GDM1 (cell line): ENCODE measurements around the gene CYP21A2.
"Not testable (repeated sequence)": the region's sequence is repeated elsewhere in the genome, so short reads cannot be mapped to it uniquely, and the experiment has no call there.

Experiments used
- DNase-seq: peaks from one replicate; lab custom pipeline; 2025; lab: John Stamatoyannopoulos, UW

The CYP21A2 gene

GRCh38 chr6:32035283-32036013, 2.8 kb upstream of the CYP21A2 start:
- not testable (repeated sequence) for DNase-seq

- DNase-seq: not testable (repeated sequence)
These were observed 1.1 kb upstream of the CYP21A2 start for GRCh38 chr6:32037136-32037535.

DNA sequence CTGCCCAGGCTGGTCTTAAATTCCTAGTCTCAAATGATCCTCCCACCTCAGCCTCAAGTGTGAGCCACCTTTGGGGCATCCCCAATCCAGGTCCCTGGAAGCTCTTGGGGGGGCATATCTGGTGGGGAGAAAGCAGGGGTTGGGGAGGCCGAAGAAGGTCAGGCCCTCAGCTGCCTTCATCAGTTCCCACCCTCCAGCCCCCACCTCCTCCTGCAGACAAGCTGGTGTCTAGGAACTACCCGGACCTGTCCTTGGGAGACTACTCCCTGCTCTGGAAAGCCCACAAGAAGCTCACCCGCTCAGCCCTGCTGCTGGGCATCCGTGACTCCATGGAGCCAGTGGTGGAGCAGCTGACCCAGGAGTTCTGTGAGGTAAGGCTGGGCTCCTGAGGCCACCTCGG, 663 bp downstream of the CYP21A2 start:
- not testable (repeated sequence) for DNase-seq

DNA sequence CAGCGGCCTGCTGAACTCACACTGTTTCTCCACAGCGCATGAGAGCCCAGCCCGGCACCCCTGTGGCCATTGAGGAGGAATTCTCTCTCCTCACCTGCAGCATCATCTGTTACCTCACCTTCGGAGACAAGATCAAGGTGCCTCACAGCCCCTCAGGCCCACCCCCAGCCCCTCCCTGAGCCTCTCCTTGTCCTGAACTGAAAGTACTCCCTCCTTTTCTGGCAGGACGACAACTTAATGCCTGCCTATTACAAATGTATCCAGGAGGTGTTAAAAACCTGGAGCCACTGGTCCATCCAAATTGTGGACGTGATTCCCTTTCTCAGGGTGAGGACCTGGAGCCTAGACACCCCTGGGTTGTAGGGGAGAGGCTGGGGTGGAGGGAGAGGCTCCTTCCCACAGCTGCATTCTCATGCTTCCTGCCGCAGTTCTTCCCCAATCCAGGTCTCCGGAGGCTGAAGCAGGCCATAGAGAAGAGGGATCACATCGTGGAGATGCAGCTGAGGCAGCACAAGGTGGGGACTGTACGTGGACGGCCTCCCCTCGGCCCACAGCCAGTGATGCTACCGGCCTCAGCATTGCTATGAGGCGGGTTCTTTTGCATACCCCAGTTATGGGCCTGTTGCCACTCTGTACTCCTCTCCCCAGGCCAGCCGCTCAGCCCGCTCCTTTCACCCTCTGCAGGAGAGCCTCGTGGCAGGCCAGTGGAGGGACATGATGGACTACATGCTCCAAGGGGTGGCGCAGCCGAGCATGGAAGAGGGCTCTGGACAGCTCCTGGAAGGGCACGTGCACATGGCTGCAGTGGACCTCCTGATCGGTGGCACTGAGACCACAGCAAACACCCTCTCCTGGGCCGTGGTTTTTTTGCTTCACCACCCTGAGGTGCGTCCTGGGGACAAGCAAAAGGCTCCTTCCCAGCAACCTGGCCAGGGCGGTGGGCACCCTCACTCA, 1.4 kb downstream of the CYP21A2 start:
- DNase-seq: not testable (repeated sequence)

DNA sequence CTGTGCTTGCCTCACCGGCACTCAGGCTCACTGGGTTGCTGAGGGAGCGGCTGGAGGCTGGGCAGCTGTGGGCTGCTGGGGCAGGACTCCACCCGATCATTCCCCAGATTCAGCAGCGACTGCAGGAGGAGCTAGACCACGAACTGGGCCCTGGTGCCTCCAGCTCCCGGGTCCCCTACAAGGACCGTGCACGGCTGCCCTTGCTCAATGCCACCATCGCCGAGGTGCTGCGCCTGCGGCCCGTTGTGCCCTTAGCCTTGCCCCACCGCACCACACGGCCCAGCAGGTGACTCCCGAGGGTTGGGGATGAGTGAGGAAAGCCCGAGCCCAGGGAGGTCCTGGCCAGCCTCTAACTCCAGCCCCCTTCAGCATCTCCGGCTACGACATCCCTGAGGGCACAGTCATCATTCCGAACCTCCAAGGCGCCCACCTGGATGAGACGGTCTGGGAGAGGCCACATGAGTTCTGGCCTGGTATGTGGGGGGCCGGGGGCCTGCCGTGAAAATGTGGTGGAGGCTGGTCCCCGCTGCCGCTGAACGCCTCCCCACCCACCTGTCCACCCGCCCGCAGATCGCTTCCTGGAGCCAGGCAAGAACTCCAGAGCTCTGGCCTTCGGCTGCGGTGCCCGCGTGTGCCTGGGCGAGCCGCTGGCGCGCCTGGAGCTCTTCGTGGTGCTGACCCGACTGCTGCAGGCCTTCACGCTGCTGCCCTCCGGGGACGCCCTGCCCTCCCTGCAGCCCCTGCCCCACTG, 2.3 kb downstream of the CYP21A2 start:
- not testable (repeated sequence) for DNase-seq

DNA sequence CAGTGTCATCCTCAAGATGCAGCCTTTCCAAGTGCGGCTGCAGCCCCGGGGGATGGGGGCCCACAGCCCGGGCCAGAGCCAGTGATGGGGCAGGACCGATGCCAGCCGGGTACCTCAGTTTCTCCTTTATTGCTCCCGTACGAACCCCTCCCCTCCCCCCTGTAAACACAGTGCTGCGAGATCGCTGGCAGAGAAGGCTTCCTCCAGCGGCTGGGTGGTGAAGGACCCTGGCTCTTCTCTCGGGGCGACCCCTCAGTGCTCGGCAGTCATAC, 2.8 kb downstream of the CYP21A2 start:
- DNase-seq: not testable (repeated sequence)

DNA sequence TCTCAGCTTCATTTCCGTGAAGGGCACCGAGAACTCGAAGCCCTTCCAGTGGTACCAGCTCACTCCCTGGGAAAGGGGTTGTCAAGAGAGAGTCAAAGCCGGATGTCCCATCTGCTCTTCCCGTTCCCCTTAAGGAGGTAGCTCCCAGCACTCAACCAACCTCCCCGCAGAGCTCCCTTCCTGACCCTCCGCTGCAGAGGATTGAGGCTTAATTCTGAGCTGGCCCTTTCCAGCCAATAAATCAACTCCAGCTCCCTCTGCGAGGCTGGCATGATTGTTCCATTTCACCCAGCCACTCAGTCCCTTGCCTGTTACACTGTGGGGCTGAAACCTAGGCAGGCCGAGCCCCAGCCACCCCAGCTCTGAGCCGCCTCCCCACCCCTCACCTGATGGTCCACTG, 3.2 kb downstream of the CYP21A2 start:
- not testable (repeated sequence) for DNase-seq

DNA sequence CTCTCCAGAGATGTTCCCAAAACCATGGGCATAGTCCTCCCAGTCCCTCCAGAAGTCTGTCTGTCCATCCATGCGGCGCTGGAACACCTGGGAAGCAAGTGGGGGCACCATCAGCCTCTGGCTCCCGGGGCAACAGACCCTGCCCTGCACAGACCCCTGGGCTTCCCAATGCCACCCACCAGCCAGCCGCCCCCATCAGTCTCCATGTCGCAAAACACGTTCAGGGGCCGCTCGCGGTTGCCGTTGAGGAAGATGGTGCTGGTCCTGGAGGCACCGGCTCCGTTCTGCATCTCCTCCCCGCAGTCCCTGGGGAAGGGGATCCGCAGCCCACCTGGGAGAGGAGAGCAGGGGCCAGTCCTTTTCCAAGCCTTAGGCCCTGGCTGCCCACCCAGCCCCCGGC, 4.1 kb downstream of the CYP21A2 start:
- not testable (repeated sequence) for DNase-seq

DNA sequence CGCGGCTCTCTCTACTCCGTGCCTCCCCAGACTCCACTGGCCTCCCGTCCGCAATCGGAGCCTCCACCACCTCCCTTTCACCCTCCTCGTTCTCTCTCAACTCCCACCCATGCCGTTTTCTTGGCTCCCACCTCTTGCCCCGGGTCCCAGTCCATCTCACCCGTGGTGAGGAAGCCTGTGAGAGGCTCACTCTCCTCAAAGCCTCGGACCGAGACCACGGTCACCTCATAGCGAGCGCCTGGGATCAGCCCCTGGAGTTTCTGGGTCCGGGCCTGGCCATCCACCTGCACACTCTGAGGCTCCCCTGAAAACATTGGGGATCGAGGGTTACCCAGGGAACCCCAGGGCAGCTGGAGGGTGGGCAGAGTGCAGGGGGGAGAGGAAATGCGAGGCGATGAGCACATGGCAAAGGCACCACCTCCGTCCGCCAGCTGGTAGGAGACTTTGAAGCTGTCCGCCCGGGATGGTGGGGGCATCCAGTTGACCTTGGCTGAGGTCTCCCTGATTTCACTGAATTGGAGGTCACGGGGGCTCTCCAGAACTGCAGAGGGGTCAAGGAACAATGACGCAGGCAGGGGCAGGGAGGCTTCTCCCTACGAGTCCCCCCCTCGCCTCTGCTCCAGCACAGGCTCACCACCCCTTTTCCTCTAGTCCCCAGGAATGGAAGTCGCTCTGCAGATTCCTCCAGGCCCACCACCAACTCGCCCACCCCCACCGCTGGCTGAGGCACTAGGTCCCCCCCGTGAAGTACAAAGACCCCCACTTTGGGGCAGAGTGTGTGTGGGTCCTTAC, 5.6 kb downstream of the CYP21A2 start:
- not testable (repeated sequence) for DNase-seq

GRCh38 chr6:32044916-32045315, 6.7 kb downstream of the CYP21A2 start:
- not testable (repeated sequence) for DNase-seq

GRCh38 chr6:32045811-32046449, 7.7 kb downstream of the CYP21A2 start:
- DNase-seq: no peak

GRCh38 chr6:32046450-32047083, 8.4 kb downstream of the CYP21A2 start:
- no peak for DNase-seq

DNA sequence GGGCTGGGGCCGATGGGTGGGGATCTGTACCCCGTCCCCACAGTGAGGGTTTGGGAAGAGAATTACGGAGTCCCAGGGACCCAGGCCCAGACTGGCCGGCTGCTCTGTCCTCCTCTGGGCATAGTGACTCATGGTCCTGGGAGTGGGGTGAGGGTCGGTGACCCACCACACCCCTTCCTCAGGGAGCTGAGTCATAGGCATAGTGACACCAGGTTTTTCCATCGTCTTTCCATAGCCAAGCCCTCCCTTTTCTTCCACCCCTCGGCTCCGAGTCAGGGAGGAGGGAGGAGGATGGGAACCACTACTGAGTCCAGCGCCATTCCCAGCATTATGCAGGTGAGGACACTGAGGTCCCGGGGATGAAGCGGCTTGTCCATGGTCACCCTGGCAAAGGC, 8.9 kb downstream of the CYP21A2 start:
- DNase-seq: no peak

GRCh38 chr6:32047539-32047854, 9.3 kb downstream of the CYP21A2 start:
- DNase-seq: no peak

DNA sequence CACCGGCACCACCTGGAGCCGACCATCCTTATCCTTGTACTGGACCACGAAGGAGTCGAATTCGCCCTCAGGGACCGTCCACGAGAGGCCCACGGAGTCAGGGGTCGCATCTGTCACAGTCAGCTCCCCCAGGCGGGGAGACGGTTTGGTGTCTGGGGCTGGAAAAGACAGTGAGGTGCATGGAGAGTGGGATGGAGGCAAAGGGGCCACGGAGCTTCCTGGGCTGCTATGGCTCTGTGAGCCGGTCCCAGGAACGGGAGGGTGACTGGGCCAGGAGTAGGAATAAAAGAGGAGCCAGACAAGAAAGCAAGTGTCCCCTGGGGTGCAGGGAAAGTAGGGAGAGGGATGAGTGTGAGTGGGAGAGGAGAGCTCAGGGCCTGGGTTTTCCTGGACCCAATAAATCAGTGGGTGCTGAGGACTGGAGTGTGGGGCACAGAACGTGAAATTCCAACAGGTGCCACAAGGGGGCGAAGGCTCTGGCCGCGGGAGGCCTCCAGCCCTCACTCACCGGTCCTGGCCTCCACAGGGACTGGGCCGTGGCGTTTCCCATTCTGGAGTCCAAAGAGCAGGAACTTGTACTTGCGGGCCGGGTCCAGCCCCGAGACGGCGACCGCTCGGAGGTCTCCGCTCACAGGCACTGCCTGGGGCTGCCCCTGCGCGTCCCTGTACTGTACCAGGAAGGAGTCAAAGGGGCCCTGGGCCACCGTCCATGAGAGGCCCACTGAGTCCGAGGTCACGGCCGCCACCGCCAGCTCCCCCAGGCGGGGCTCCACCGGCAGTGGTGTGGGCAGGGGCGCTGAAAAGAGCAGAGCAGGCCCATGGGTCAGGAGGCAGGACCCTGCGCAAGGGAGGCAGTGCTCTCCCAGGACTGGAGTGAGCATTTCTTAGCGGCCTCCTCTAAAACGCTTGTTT, 9.9 kb downstream of the CYP21A2 start:
- DNase-seq: peak; percentile 5

GRCh38 chr6:32049149-32049548, 10.9 kb downstream of the CYP21A2 start:
- DNase-seq: not testable (repeated sequence)

GRCh38 chr6:32049736-32050135, 11.5 kb downstream of the CYP21A2 start:
- not testable (repeated sequence) for DNase-seq

DNA sequence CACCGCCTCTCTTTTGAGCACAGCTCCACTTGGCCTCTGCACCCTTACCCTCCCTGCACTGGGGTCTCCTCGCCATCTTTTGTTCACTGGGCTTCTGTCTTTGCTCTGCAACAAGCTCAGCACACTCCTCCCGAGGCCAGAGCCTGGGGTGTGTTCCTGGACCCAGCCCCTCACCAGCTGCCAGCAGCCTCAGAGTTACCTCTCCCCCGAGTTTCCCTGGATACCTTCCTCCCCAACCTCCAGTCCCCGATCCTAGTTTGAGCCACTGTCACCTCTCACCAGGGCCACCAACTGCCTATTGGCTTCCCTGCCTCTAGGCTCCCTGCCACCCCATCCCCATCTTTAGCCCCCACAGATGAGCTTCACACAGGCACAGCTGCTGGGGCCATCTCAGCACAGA, 12.3 kb downstream of the CYP21A2 start:
- DNase-seq: no peak

DNA sequence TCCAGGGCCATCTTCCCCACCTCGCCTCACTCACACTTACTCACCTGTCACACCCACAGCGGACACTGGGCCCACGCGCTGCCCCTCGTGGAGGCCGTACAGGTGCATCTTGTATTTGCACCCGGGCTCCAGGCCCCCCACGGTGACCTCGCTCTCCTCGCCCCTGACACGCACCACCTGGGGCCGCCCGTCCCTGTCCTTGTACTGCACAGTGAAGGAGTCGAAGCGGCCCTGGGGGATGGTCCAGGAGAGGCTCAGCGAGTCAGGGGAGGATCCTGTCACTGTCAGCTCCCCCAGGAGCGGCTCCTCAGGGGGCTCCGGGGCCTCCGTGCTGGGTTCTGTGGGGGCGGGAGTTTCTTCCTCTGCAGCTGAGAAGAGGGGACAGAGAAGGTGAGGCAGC, 14.4 kb downstream of the CYP21A2 start:
- DNase-seq: not testable (repeated sequence)

DNA sequence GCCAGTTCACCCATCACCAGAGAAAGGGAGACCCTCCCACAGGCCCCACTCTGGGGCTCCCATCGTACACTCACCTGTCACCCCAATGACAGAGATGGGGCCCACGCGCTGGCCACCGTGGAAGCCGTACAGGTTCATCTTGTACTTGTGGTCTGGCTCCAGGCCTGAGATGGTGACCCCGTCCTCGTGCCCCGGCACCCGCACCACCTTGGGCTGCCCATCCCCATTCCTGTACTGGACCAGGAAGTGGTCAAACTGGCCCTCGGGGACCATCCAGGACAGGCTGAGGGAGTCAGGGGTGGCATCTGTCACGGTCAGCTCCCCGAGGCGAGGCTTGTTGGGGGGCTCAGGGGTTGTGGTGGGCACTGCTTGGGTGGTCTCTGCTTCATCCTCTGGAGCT, 15.1 kb downstream of the CYP21A2 start:
- not testable (repeated sequence) for DNase-seq
